Activated CD8-positive, alpha-beta memory T cell treated with anti-CD3 and anti-CD28 coated beads, Interleukin-2, amount 50 U/mL, for 24 hours (primary cell): Measurements from ENCODE around the gene MILR1.
A peak's percentile ranks its signal among the peaks of the same experiment; 100 is the strongest.

Source experiments
- DNase-seq: peaks from one replicate; pipeline ENCODE4 v3.0.0-alpha.2; 2020; ENCODE audit errors: extremely low read depth

The MILR1 gene

GRCh38 chr17:64502809-64503208 is 53.9 kb downstream of the MILR1 start:
- DNase-seq = no peak

- DNase-seq = no peak
These were observed 54.4 kb downstream of the MILR1 start for GRCh38 chr17:64503341-64503740.

- no peak for DNase-seq
These were observed 55.2 kb downstream of the MILR1 start for GRCh38 chr17:64503821-64504768.

GRCh38 chr17:64504769-64505339 is 55.9 kb downstream of the MILR1 start:
- DNase-seq = no peak

GRCh38 chr17:64505340-64506200 is 56.7 kb downstream of the MILR1 start:
- DNase-seq = peak; percentile 54

GRCh38 chr17:64506201-64506575 is 57.3 kb downstream of the MILR1 start, which contains the start of gene DDX5:
DDX5 (minus strand) TSS chr17:64506289; CDS start chr17:64506119, 170 bp downstream.
- DNase-seq = peak; percentile 90

- peak; percentile 91 for DNase-seq
These were observed 57.9 kb downstream of the MILR1 start, which contains the start of gene CEP95 for GRCh38 chr17:64506576-64507412. CEP95 (plus strand) TSS chr17:64506977; CDS start chr17:64507098, 121 bp downstream.

- DNase-seq = no peak
These were observed 58.5 kb downstream of the MILR1 start for GRCh38 chr17:64507413-64507782.

GRCh38 chr17:64508683-64509082 is 59.8 kb downstream of the MILR1 start:
- no peak for DNase-seq

GRCh38 chr17:64509179-64509578 is 60.3 kb downstream of the MILR1 start:
- no peak for DNase-seq

GRCh38 chr17:64515419-64515818 is 66.5 kb downstream of the MILR1 start:
- no peak for DNase-seq

GRCh38 chr17:64515829-64516228 is 66.9 kb downstream of the MILR1 start:
- no peak for DNase-seq
